Stimulated activated naive B cell treated with anti-CD40 and anti-IgM and Interleukin-4, amounts not matched to agents 10 μg/mL and 1 μg/mL and 100 μg/mL, for 72 hours (primary cell): ENCODE measurements around the gene HTR6.
"Not testable (repeated sequence)": the region's sequence is repeated elsewhere in the genome, so short reads cannot be mapped to it uniquely, and the experiment has no call there.

ENCODE experiments used
- ATAC-seq, 2 donors: fragments of 150-1000 bp; cut with Tn5 transposase; replicated peaks; 2 replicates each; pipeline ENCODE4 v1.10.0; 2021; ENCODE audit warnings: moderate library complexity in 1 of 2
- DNase-seq: peaks from one replicate; pipeline ENCODE4 v3.0.0; 2021
- H3K27ac Mint-ChIP-seq: one replicate; pipeline ENCODE4 v1.8.0; 2022; ENCODE audit warnings: mild to moderate bottlenecking, mixed read lengths
- H3K27me3 Mint-ChIP-seq, 2 donors: one replicate each; pipeline ENCODE4 v1.8.0; 2022; ENCODE audit warnings: mixed read lengths in 2 of 2
- H3K36me3 Mint-ChIP-seq, 2 donors: one replicate each; pipeline ENCODE4 v1.8.0; 2022; ENCODE audit warnings: mixed read lengths in 2 of 2, mild to moderate bottlenecking in 1 of 2
- H3K4me1 Mint-ChIP-seq, 2 donors: one replicate each; pipeline ENCODE4 v1.8.0; 2022; ENCODE audit warnings: mixed read lengths in 2 of 2, mild to moderate bottlenecking in 1 of 2
- H3K4me3 Mint-ChIP-seq, 2 donors: one replicate each; pipeline ENCODE4 v1.8.0; 2022; ENCODE audit warnings: mild to moderate bottlenecking in 2 of 2, mixed read lengths in 2 of 2, moderate library complexity in 1 of 2
- H3K9me3 Mint-ChIP-seq, 2 donors: one replicate each; pipeline ENCODE4 v1.8.0; 2022; ENCODE audit warnings: mixed read lengths in 2 of 2, mild to moderate bottlenecking in 1 of 2

HTR6 gene

GRCh38 chr1:19664453-19665185, at the start of gene HTR6:
TSS of gene HTR6 (plus strand) at chr1:19664875. CDS start at chr1:19665754, 879 bp downstream.
- ATAC-seq: peak; percentile 24 to 29
- H3K27me3 Mint-ChIP-seq: peaks cover 55 to 62% of the 10 kb centered on the region in 2 donors
- no peak for DNase-seq

GRCh38 chr1:19615438-19615837, 49.2 kb upstream of the HTR6 start:
- H3K4me1 Mint-ChIP-seq: peaks cover 9 to 14% of the 10 kb centered on the region in 2 donors
- H3K9me3 Mint-ChIP-seq: no peaks in the 10 kb centered on the region
- ATAC-seq (no peak), DNase-seq (no peak)
- no peaks in the 10 kb centered on the region for H3K27me3 Mint-ChIP-seq
- no peak overlapping the region for H3K27ac Mint-ChIP-seq
- peaks cover 17 to 29% of the 10 kb centered on the region in 2 donors for H3K36me3 Mint-ChIP-seq
- H3K4me3 Mint-ChIP-seq: no peak overlapping the region

More at GRCh38 chr1:19664453-19665185, at the start of gene HTR6:
- no peaks in the 10 kb centered on the region for H3K36me3 Mint-ChIP-seq
- no peaks in the 10 kb centered on the region for H3K9me3 Mint-ChIP-seq
- peaks cover 7 to 9% of the 10 kb centered on the region in 2 donors for H3K4me1 Mint-ChIP-seq
- no peak within 1 kb of the TSS for H3K27ac Mint-ChIP-seq
- peak within 1 kb of the TSS; percentile 67 to 73 for H3K4me3 Mint-ChIP-seq

- DNase-seq: no peak
- Mint-ChIP-seq H3K4me1 (peaks cover 10 to 14% of the 10 kb centered on the region in 2 donors), H3K4me3 (no peak overlapping the region), H3K27me3 (no peaks in the 10 kb centered on the region), H3K27ac (no peak overlapping the region), H3K36me3 (peaks cover 17 to 30% of the 10 kb centered on the region in 2 donors), H3K9me3 (no peaks in the 10 kb centered on the region)
- no peak for ATAC-seq
Observed at GRCh38 chr1:19616489-19616888, 48.2 kb upstream of the HTR6 start.

- DNase-seq (no peak), ATAC-seq (no peak)
- no peak overlapping the region for H3K27ac Mint-ChIP-seq
- peaks cover 19 to 36% of the 10 kb centered on the region in 2 donors for H3K36me3 Mint-ChIP-seq
- no peaks in the 10 kb centered on the region for H3K27me3 Mint-ChIP-seq
- H3K4me1 Mint-ChIP-seq: peaks cover 13 to 16% of the 10 kb centered on the region in 2 donors
- H3K9me3 Mint-ChIP-seq: no peaks in the 10 kb centered on the region
- no peak overlapping the region for H3K4me3 Mint-ChIP-seq
Observed at GRCh38 chr1:19617376-19617775, 47.3 kb upstream of the HTR6 start.

- Mint-ChIP-seq H3K27me3 (no peaks in the 10 kb centered on the region), H3K4me1 (peaks cover 6 to 10% of the 10 kb centered on the region in 2 donors), H3K4me3 (no peak overlapping the region), H3K36me3 (peaks cover 17 to 32% of the 10 kb centered on the region in 2 donors), H3K9me3 (no peaks in the 10 kb centered on the region), H3K27ac (no peak overlapping the region)
- ATAC-seq (no peak), DNase-seq (no peak)
Observed at GRCh38 chr1:19618428-19618827, 46.2 kb upstream of the HTR6 start.

- ATAC-seq (no peak), DNase-seq (no peak)
- peaks cover 4 to 9% of the 10 kb centered on the region in 2 donors for H3K4me1 Mint-ChIP-seq
- H3K9me3 Mint-ChIP-seq: no peaks in the 10 kb centered on the region
- H3K36me3 Mint-ChIP-seq: peaks cover 17 to 31% of the 10 kb centered on the region in 2 donors
- H3K4me3 Mint-ChIP-seq: no peak overlapping the region
- H3K27me3 Mint-ChIP-seq: no peaks in the 10 kb centered on the region
- H3K27ac Mint-ChIP-seq: no peak overlapping the region
Observed at GRCh38 chr1:19619697-19620384, 44.8 kb upstream of the HTR6 start.

- peaks cover 4 to 6% of the 10 kb centered on the region in 2 donors for H3K4me1 Mint-ChIP-seq
- H3K36me3 Mint-ChIP-seq: peaks cover 13 to 24% of the 10 kb centered on the region in 2 donors
- H3K27me3 Mint-ChIP-seq: no peaks in the 10 kb centered on the region
- H3K4me3 Mint-ChIP-seq: no peak overlapping the region
- H3K9me3 Mint-ChIP-seq: no peaks in the 10 kb centered on the region
- no peak for ATAC-seq
- DNase-seq: no peak
- no peak overlapping the region for H3K27ac Mint-ChIP-seq
Observed at GRCh38 chr1:19620786-19621185, 43.9 kb upstream of the HTR6 start.

GRCh38 chr1:19621274-19621950, 43.3 kb upstream of the HTR6 start:
- Mint-ChIP-seq H3K4me1 (peaks cover 4 to 6% of the 10 kb centered on the region in 2 donors), H3K9me3 (no peaks in the 10 kb centered on the region), H3K36me3 (peaks cover 17 to 29% of the 10 kb centered on the region in 2 donors), H3K4me3 (no peak overlapping the region), H3K27me3 (no peaks in the 10 kb centered on the region), H3K27ac (peak overlapping the region; percentile 14)
- ATAC-seq: no peak
- no peak for DNase-seq

GRCh38 chr1:19622204-19622603, 42.5 kb upstream of the HTR6 start:
- Mint-ChIP-seq H3K9me3 (no peaks in the 10 kb centered on the region), H3K27ac (no peak overlapping the region), H3K27me3 (no peaks in the 10 kb centered on the region), H3K4me1 (peaks cover 4 to 6% of the 10 kb centered on the region in 2 donors), H3K4me3 (no peak overlapping the region), H3K36me3 (peaks cover 19 to 32% of the 10 kb centered on the region in 2 donors)
- ATAC-seq (no peak), DNase-seq (no peak)

- Mint-ChIP-seq H3K4me1 (peaks cover 4% of the 10 kb centered on the region in 2 donors), H3K4me3 (no peak overlapping the region), H3K27ac (no peak overlapping the region), H3K27me3 (no peaks in the 10 kb centered on the region), H3K36me3 (peaks cover 27 to 39% of the 10 kb centered on the region in 2 donors), H3K9me3 (no peaks in the 10 kb centered on the region)
- no peak for DNase-seq
- no peak for ATAC-seq
Observed at GRCh38 chr1:19623523-19623922, 41.2 kb upstream of the HTR6 start.

- Mint-ChIP-seq H3K4me3 (no peak overlapping the region), H3K27me3 (no peaks in the 10 kb centered on the region), H3K4me1 (peaks cover 4% of the 10 kb centered on the region in 2 donors), H3K9me3 (no peaks in the 10 kb centered on the region), H3K27ac (no peak overlapping the region), H3K36me3 (peaks cover 36 to 50% of the 10 kb centered on the region in 2 donors)
- DNase-seq: no peak
- no peak for ATAC-seq
Observed at GRCh38 chr1:19625291-19625937, 39.3 kb upstream of the HTR6 start.

- no peak for ATAC-seq
- Mint-ChIP-seq H3K27me3 (no peaks in the 10 kb centered on the region), H3K36me3 (peaks cover 28 to 37% of the 10 kb centered on the region in 2 donors), H3K9me3 (no peaks in the 10 kb centered on the region), H3K4me1 (peaks cover 0 to under 1% of the 10 kb centered on the region in 2 donors), H3K4me3 (no peak overlapping the region), H3K27ac (no peak overlapping the region)
- no peak for DNase-seq
Observed at GRCh38 chr1:19628879-19629278, 35.8 kb upstream of the HTR6 start.

- H3K36me3 Mint-ChIP-seq: peaks cover 27 to 35% of the 10 kb centered on the region in 2 donors
- H3K9me3 Mint-ChIP-seq: no peaks in the 10 kb centered on the region
- no peaks in the 10 kb centered on the region for H3K27me3 Mint-ChIP-seq
- no peak for ATAC-seq
- no peaks in the 10 kb centered on the region for H3K4me1 Mint-ChIP-seq
- H3K27ac Mint-ChIP-seq: no peak overlapping the region
- H3K4me3 Mint-ChIP-seq: no peak overlapping the region
- DNase-seq: no peak
Observed at GRCh38 chr1:19629357-19629756, 35.3 kb upstream of the HTR6 start.

GRCh38 chr1:19630192-19630591, 34.5 kb upstream of the HTR6 start:
- ATAC-seq, H3K4me3 Mint-ChIP-seq, H3K27me3 Mint-ChIP-seq, H3K27ac Mint-ChIP-seq, H3K9me3 Mint-ChIP-seq, H3K4me1 Mint-ChIP-seq, DNase-seq: not testable (repeated sequence)
- H3K36me3 Mint-ChIP-seq: peaks cover 27 to 31% of the 10 kb centered on the region in 2 donors
